GM21367 (cell line): ENCODE measurements around the gene DNMBP.

Experiments used
- ATAC-seq: cut with Tn5 transposase; IDR thresholded peaks from one replicate; pipeline ENCODE4 v1.9.1; 2021; ENCODE audit not compliant: unreplicated experiment

DNMBP gene

DNA sequence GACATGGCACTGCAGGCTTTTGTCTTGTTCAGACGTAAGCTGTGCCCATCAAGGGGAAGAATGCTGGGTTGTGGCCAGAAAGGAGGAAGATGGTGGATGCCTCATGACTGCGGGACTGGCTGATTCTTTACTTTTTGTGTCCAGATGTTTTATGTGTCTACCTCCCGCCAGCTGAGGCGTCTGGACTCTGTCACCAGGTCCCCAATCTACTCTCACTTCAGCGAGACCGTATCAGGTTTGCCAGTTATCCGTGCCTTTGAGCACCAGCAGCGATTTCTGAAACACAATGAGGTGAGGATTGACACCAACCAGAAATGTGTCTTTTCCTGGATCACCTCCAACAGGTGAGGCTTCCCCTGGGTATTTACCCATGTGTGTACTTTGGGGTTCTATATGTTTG lies 173.8 kb downstream of the DNMBP start:
- ATAC-seq = no peak

DNA sequence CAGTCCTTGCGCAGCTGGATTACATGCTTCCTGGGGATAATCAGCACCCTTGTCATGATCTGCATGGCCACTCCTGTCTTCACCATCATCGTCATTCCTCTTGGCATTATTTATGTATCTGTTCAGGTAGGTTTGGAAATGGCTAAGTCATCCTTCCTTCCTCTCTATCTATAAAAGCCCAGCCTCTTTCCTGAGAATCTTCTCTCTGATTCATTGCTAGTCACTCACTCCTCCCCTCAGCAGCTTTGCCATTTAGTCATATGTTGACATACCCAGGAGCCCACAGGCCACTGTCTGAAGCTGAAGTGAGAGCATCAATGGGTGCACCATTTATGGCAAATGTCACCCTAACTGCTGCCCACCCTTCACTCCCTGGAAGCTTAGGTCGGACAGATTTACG lies 175.3 kb downstream of the DNMBP start:
- no peak for ATAC-seq

DNA sequence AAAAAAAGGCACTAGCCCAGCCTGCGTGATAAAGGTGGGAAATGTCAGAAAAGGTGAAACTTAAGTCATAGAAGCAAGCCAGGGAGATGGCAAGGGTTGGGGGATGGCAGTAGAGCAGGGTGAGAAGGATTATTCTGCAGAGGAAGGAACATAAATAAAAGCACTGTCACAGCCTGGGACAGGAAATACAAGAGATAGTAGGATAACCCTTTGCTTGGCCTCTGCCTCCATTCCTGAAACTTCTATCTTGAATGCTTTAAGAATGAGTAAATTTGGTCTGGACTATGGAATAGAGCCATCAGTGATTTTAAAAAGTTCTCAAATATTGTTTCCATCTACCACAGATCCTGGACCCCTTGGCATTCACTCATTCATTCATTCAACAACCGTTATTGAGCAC lies 177.3 kb downstream of the DNMBP start:
- ATAC-seq = no peak

DNA sequence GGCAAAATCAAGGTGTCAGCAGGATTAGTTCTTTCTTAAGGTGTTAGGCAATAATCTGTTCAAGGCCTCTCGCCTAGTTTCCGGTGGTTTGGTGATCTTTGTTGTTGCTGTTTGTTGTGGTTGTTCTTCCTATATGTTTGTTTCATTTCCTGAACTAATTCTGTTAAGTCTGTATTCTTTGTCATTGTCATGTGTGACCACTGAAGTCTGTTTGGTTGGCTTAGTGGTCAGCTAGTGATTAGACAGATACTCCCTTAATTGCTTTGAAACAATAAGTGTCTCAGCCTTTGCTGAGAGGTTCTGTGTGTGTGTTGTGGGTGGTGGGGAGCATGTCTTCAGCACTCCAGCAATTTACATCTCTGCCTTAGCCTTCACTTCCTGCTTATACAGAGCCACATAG lies 181.3 kb downstream of the DNMBP start:
- no peak for ATAC-seq

DNA sequence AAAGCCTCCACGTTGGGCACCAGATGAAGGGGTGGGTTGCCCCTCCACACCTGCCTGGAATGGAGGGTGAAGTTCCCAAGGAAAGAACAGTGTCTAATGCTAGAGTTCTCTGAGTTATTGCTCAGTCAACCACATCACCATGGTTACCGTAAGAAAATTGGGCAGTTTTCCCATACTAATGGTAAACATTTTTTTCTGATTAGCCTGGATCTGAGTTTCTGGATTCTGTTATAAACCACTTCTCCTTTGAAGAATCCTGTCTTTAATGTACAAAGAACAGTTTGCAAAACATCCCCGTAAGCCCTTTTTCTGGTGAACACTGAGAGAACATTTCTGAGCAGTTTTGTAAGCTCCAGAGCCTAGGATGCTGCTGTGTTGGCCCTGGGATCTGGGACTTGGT lies 181.8 kb downstream of the DNMBP start:
- no peak for ATAC-seq
